Right forelimb (tissue), 1 donor: ENCODE results near the gene ATP8A2.

Experiments
- DNase-seq: peaks from one replicate; pipeline ENCODE4 v3.0.0-alpha.2; 2018

The ATP8A2 gene

GRCh38 chr13:25633093-25633492, 261.3 kb downstream of the ATP8A2 start:
- no peak for DNase-seq

- DNase-seq: no peak
Observed at GRCh38 chr13:25645681-25646080, 273.9 kb downstream of the ATP8A2 start.

DNA sequence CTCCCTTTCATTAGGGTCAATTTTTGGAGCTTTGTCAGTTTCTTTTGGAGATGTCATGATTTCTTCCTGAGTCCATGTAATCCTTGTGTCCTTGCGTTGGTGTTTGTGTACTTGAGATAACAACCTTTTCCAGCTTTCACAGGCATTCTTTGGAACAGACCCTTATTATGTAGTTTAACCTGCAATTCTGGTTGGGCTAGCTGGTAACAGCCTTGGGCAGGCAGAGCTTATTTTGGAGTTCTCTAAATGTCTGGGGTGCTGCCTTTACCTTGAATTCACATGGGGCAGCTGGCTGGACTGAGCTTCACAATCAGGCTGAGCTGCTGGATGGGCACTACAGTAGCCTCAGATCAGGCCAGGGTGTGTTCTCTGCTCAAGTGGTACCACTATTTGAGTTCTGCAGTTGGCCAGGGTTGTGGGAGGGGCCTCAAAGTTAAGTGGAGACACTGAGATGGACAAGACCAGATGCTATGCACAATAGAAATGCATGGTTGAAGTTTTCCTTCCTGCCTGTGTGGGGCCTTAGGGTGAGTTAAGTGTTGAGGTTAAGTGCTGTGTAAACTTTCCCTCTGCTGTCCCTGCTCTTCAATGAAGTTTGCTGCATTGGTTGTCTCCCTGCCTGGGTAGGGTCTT, 277.3 kb downstream of the ATP8A2 start:
- DNase-seq: no peak

- DNase-seq: no peak
Observed at GRCh38 chr13:25652764-25653163, 281.0 kb downstream of the ATP8A2 start.

DNA sequence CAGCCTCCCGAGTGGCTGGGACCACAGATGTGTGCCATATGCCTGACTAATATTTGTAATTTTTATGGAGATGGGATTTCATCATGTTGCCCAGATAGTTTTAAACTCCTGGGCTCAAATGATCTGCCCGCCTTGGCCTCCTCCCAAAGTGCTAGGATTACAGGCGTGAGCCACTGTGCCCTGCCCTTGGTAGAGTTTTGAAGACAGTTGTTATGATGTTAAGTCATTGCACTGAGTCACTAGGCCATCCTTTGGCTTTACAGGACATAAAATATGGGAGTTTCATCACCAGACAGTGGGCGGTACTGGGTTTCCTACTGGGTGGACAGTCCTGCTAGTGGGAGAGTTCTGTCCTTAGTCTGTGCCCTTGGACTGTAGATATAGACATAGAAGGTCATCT, 282.5 kb downstream of the ATP8A2 start:
- DNase-seq: no peak

DNA sequence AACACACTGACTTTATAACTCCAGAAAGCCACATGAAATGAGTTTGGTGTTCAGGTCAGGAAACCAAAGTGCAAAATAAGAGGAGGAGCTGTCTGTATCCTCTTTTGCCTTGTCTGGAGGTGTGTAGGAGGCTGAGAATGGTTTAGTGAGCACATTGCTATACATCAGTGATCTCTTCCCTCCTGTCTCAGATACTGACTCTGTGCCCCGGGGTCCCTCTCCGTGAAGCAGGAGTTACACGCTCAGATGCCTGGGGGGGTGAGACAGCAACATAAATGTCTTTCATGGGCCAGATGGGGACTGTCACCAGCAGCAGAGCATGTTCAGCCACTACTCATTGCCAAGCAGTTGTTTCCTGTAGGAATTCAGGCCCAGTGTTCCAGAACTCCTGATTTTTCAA, 285.4 kb downstream of the ATP8A2 start:
- DNase-seq: no peak

DNA sequence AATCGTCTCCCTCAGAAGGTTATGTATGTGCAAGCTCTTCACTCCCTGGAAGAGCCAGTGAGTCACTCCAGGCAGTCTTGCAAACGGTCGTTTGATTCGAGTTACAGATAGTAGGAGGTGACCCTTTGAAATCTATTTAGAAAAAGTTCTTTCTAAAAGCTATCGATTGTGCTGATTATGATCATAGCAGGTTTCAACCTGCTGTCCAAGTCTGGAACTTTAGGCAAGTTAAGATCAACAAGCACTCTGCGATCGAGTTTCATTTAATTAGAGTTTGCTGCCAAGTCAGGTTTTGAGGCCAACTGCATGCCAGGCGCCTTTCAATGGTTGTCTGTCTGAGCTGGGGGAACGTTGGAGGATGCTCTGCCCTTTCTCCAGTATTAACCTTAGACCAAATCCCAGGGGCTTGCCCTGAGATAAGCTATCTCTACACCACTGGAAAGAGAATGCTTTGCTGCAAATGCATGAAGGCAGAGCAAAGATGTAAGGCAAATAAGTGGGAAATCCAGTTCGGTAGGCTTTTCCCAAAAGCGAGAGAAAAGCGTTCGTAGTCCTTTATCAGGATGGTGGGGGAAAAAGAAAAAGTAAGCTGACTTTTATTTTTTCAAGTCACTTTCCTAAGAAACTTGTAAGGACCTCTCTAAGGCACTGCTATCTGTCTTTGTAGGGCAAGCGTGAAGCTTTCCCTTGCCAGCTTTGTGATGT, 287.5 kb downstream of the ATP8A2 start:
- DNase-seq: no peak

DNA sequence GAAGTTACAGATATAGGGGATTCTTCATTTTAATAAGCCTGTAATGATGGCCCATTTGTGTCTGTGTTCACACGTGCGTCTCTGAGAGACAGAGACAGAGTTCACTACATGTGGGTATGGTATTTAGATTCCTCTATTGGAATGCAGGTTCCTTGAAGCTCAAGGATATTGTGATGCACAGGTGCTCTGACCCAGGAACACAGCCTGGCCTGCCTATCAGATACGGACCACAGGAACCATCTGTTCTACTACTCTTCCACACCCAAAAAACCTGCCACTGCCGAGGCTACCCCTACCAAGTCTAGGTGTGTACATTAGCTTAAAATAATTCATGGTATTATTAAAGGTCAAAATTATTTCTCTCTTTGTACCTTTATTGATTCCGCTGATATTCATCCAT, 289.2 kb downstream of the ATP8A2 start:
- DNase-seq: no peak

GRCh38 chr13:25662516-25662915, 290.7 kb downstream of the ATP8A2 start:
- no peak for DNase-seq

- no peak for DNase-seq
Observed at GRCh38 chr13:25668345-25668744, 296.6 kb downstream of the ATP8A2 start.

DNA sequence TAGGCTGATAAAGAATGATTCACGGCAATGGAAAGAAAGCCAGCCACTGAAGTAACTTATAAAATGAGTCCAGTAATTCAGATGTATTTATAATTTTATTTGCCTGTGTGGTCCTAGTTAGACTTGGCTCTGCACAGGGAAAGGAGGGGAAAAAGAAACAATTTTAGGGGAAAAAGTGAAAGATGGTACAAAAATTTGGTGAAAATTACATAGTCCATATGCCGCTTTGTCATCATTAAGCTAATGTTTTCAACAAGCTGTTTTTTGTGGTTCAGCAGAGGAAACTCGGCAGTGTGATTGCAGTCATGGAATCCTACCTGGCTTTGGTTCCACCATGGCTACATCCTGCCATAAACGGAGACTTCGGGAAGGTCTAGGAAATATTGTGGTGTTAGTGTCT, 301.9 kb downstream of the ATP8A2 start:
- no peak for DNase-seq

- DNase-seq: no peak
Observed at GRCh38 chr13:25674371-25674770, 302.6 kb downstream of the ATP8A2 start.

GRCh38 chr13:25675060-25675459, 303.3 kb downstream of the ATP8A2 start:
- no peak for DNase-seq

DNA sequence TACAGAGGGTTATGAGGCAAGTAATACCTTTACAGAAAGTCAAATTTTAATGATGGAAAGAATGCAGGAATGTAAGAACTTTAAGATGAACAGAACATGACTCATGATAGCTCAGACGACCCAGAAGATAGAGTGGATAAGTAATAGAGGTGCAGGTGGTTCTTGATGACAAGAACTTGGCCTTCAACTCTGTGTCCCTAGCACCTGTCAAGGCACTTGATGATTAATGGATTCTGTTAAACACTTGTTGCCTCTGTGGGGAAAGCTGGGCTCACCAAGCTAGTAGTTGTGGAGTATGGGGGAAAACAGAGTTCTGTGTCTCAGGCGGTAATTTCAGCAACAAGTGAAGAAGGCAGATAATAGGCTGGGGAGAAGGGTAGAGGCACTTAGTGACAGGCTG, 306.2 kb downstream of the ATP8A2 start:
- no peak for DNase-seq

DNA sequence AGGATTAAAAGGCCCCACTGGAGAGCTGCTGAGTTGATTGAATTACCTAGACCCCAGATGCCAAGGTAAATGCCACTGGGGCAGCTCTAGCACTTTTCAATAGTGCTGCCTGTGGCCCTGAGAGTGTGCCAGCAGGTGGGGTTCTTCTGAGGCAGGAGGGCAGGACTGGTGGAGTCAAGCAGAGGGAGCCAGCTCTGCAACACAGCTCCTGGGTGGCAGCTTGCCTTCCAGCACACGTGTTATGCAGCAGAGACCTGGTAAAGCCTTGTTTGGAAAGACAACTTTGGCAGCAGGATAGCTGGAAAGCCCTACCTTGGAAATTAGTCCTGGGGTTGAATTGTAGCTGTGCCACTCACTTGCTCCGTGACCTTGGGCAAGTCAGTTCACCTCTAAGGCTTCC, 306.6 kb downstream of the ATP8A2 start:
- no peak for DNase-seq

DNA sequence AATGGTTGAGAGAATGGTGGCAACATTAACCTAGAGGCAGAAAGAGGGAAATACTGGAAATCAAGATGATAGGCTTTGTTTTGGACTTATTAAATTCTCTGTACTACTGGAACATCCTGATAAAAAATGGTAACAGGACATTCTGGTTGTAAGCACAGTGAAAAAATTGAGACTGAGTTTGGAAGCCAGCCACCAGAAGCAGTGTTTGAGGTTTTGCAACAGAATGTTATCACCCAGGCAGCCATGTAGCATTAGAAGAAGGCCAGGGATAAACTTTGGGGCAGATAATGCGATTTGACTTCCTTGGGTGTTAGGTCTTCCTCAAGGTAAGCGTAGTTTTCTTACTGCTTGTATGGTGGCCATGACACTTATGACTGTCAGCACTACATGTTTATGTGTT, 307.4 kb downstream of the ATP8A2 start:
- DNase-seq: no peak

DNA sequence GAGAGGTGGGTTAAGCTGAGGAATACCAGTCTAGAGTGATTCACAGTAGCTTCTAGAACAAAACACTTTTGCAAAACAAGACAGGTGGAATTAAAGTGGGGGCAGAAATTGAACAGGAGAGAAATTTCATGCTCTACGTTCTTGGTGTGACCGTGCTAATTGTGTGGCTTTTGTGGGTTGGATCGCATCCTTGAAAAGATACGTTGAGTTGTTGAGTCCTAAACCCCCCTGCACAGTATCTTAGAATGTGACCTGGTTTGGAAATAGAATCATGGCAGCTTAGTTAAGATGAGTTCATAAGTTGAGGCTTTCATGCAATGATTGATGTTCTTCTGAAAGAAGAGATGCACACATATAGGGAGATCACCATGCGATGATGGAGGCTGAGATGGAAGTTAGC, 308.2 kb downstream of the ATP8A2 start:
- no peak for DNase-seq

- no peak for DNase-seq
Observed at GRCh38 chr13:25682276-25682675, 310.5 kb downstream of the ATP8A2 start.

DNA sequence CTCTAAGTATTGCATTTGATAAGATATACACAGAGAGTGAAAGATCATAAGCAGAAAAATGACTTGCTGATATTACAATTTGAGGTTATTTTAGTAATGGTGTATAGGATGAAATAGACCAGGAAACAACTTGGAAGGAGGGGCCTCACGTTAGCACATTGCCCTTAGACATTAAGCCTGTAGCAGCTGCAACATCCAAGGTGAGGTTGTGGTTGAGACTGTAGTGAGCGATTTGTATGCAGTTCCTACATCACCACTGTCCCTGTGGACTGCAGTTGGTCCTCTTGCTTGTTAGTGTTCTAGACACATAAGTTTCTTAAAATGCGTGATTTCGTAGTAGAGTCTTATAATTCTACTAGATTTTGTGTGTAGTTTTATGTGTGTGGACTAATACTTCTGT, 311.3 kb downstream of the ATP8A2 start:
- DNase-seq: no peak

GRCh38 chr13:25683662-25684370, 312.0 kb downstream of the ATP8A2 start:
- DNase-seq: no peak

GRCh38 chr13:25684491-25684890, 312.7 kb downstream of the ATP8A2 start:
- DNase-seq: no peak

- DNase-seq: no peak
Observed at GRCh38 chr13:25686831-25687470, 315.2 kb downstream of the ATP8A2 start.

DNA sequence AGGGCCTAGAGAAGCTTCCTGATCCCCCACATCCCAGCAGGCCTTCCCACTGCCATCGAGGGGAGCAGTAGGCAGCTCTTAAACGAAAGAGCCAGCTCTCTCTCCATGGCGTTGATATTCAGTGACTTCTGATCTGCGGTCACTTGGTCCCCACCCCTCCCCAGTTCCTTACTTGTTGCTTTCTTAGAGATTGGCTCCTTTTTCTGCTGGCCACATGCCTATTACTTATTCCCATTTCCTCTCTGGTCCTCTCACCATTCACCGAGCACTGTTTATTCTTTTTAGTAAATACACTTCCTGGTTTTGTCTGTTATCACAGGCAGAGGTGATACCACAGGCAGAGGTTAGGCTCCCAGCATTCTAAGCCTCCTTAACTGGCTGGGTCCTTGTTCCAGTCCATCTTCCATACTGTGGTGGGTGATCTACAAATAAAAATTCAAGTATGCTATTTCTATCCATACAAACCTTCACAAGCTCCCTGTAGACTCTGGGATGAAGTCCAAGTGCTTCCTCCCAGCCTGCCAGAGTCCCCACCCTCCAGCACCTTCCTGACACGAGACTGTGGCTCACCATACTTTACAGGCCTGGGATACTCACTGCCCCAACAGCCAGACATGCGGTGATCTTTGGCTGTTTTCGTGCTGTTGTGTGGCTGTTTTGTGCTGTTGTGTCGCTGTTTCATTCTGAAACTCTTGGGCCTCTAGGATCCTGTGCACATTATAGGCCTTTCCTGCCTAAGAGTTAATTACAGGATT, 315.9 kb downstream of the ATP8A2 start:
- no peak for DNase-seq
